ENCODE measurements around the gene LRP5. TPM values are rescaled to one million over a fixed set of nuclear protein-coding genes. Genes with fewer than 3 reads are reported as not detected.

LRP5 gene
- total RNA-seq, 3 donors from 2014 or later, result 23.6 to 48.8 (median 24.5) TPM

GRCh38 chr11:68362801-68363379, 50.5 kb downstream of the LRP5 start:
- H3K4me1 ChIP-seq, result no peaks in the 10 kb centered on the region
- DNase-seq (ENCODE audit: low spot score in 2 of 2), result no peak
- intact Hi-C loops (cut with DNase I; ENCODE audit: low total_unique reads), result no loop called here
- H3K27me3 ChIP-seq, result no peaks in the 10 kb centered on the region
- no peak overlapping the region for H3K4me3 ChIP-seq
- no peak overlapping the region for H3K27ac ChIP-seq
- no peaks in the 10 kb centered on the region for H3K9me3 ChIP-seq
- no peaks in the 10 kb centered on the region for H3K36me3 ChIP-seq
- no peak for TF ChIP-seq POLR2AphosphoS5 (IDR thresholded peaks at IDR 0.05)
- TF ChIP-seq CTCF (IDR thresholded peaks at IDR 0.05), result no peak
- TF ChIP-seq POLR2A (IDR thresholded peaks at IDR 0.05), result no peak

- no peak for DNase-seq (ENCODE audit: low spot score in 2 of 2)
- no peaks in the 10 kb centered on the region for H3K27me3 ChIP-seq
- H3K4me1 ChIP-seq, result no peaks in the 10 kb centered on the region
- no peak overlapping the region for H3K4me3 ChIP-seq
- intact Hi-C loops (cut with DNase I; ENCODE audit: low total_unique reads), result no loop called here
- H3K9me3 ChIP-seq, result no peaks in the 10 kb centered on the region
- no peak for TF ChIP-seq POLR2A (IDR thresholded peaks at IDR 0.05)
- H3K27ac ChIP-seq, result no peak overlapping the region
- no peaks in the 10 kb centered on the region for H3K36me3 ChIP-seq
Observed at GRCh38 chr11:68363776-68364175, 51.4 kb downstream of the LRP5 start.

GRCh38 chr11:68364581-68364980, 52.2 kb downstream of the LRP5 start:
- no peaks in the 10 kb centered on the region for H3K36me3 ChIP-seq
- TF ChIP-seq CTCF (IDR thresholded peaks at IDR 0.05), result no peak
- no peak for TF ChIP-seq POLR2AphosphoS5 (IDR thresholded peaks at IDR 0.05)
- TF ChIP-seq POLR2A (IDR thresholded peaks at IDR 0.05), result no peak
- no peaks in the 10 kb centered on the region for H3K9me3 ChIP-seq
- DNase-seq (ENCODE audit: low spot score in 2 of 2), result no peak
- H3K4me3 ChIP-seq, result no peak overlapping the region
- H3K4me1 ChIP-seq, result no peaks in the 10 kb centered on the region
- intact Hi-C loops (cut with DNase I; ENCODE audit: low total_unique reads), result no loop called here
- H3K27me3 ChIP-seq, result no peaks in the 10 kb centered on the region
- no peak overlapping the region for H3K27ac ChIP-seq

- intact Hi-C loops (cut with DNase I; ENCODE audit: low total_unique reads), result no loop called here
- TF ChIP-seq CTCF (IDR thresholded peaks at IDR 0.05) (no peak), POLR2A (IDR thresholded peaks at IDR 0.05) (no peak), POLR2AphosphoS5 (IDR thresholded peaks at IDR 0.05) (no peak)
- H3K36me3 ChIP-seq, result no peaks in the 10 kb centered on the region
- no peaks in the 10 kb centered on the region for H3K9me3 ChIP-seq
- H3K27me3 ChIP-seq, result no peaks in the 10 kb centered on the region
- H3K4me1 ChIP-seq, result peaks cover 4 to 5% of the 10 kb centered on the region in 2 donors
- no peak overlapping the region for H3K4me3 ChIP-seq
- no peak for DNase-seq (ENCODE audit: low spot score in 2 of 2)
- no peak overlapping the region for H3K27ac ChIP-seq
Observed at GRCh38 chr11:68365943-68366435, 53.6 kb downstream of the LRP5 start.

- intact Hi-C loops (cut with DNase I; ENCODE audit: low total_unique reads), result no loop called here
- no peak for DNase-seq (ENCODE audit: low spot score in 2 of 2)
- H3K4me3 ChIP-seq, result no peak overlapping the region
- peaks cover 4 to 5% of the 10 kb centered on the region in 2 donors for H3K4me1 ChIP-seq
- TF ChIP-seq POLR2AphosphoS5 (IDR thresholded peaks at IDR 0.05) (no peak), CTCF (IDR thresholded peaks at IDR 0.05) (no peak), POLR2A (IDR thresholded peaks at IDR 0.05) (no peak)
- H3K27ac ChIP-seq, result no peak overlapping the region
- H3K9me3 ChIP-seq, result no peaks in the 10 kb centered on the region
- no peaks in the 10 kb centered on the region for H3K27me3 ChIP-seq
- H3K36me3 ChIP-seq, result no peaks in the 10 kb centered on the region
Observed at GRCh38 chr11:68367252-68367651, 54.9 kb downstream of the LRP5 start.
